Measurements from ENCODE around the gene ARL16.

GRCh38 chr17:81644496-81644895, 39.1 kb downstream of the ARL16 start:
- TF ChIP-seq CTCF (IDR thresholded peaks at IDR 0.05) (no peak), POLR2A (IDR thresholded peaks at IDR 0.05) (no peak)

Data from right lobe of liver (tissue), 4 donors.